ENCODE results near the gene XNDC1N. TPM values are rescaled to one million over a fixed set of nuclear protein-coding genes. Genes with fewer than 3 reads are reported as not detected.

Gene XNDC1N
- total RNA-seq, 1 experiment from 2014 or later = 32.1 TPM

GRCh38 chr11:71940561-71941219 lies 12.3 kb upstream of the XNDC1N start:
- no peaks in the 10 kb centered on the region for H3K9me3 ChIP-seq
- no peaks in the 10 kb centered on the region for H3K27me3 ChIP-seq (replicated peaks; ENCODE audit: control insufficient read depth, insufficient read depth, low read length)
- no peaks in the 10 kb centered on the region for H3K36me3 ChIP-seq (ENCODE audit: control insufficient read depth, insufficient read depth, low read length)
- Mint-ChIP-seq H3K4me1 (ENCODE audit: low read depth, unreplicated experiment) (peaks cover 20% of the 10 kb centered on the region), H3K4me3 (ENCODE audit: unreplicated experiment) (no peak overlapping the region), H3K27me3 (ENCODE audit: insufficient read depth, unreplicated experiment) (no peaks in the 10 kb centered on the region), H3K9me3 (ENCODE audit: unreplicated experiment) (no peaks in the 10 kb centered on the region), H3K36me3 (ENCODE audit: insufficient read depth, unreplicated experiment) (peaks cover 24% of the 10 kb centered on the region), H3K27ac (ENCODE audit: unreplicated experiment) (no peak overlapping the region)
- no peak for DNase-seq
- peaks cover 23% of the 10 kb centered on the region for H3K4me1 ChIP-seq
- no peak for TF ChIP-seq CTCF (IDR thresholded peaks at IDR 0.05; ENCODE audit: insufficient read depth in 1 of 2, low read depth in 1 of 2, low read length in 1 of 2, severe bottlenecking in 1 of 2, unreplicated experiment in 1 of 2)
- ChIA-PET POLR2A (no interaction called here), CTCF (no interaction called here)
- no TSS peak for BruUV-seq (replicated peaks)
- H3K4me3 ChIP-seq (ENCODE audit: low read depth, low read length) = no peak overlapping the region
- intact Hi-C loops (cut with micrococcal nuclease; ENCODE audit: unreplicated experiment) = no loop called here

- no peaks in the 10 kb centered on the region for H3K27me3 Mint-ChIP-seq (ENCODE audit: insufficient read depth, unreplicated experiment)
- no peaks in the 10 kb centered on the region for H3K4me1 ChIP-seq
- intact Hi-C loops (cut with micrococcal nuclease; ENCODE audit: unreplicated experiment) = no loop called here
- H3K27me3 ChIP-seq (replicated peaks; ENCODE audit: control insufficient read depth, insufficient read depth, low read length) = no peaks in the 10 kb centered on the region
- H3K4me3 ChIP-seq (ENCODE audit: low read depth, low read length) = no peak overlapping the region
- DNase-seq = no peak
- H3K4me3 Mint-ChIP-seq (ENCODE audit: unreplicated experiment) = no peak overlapping the region
- ChIA-PET CTCF (no interaction called here), POLR2A (interaction anchor here (0.6 kb wide), 1 partner anchor 9 kb away, joined by 4 read pairs; no protein-coding TSS in a partner anchor)
- H3K36me3 ChIP-seq (ENCODE audit: control insufficient read depth, insufficient read depth, low read length) = no peaks in the 10 kb centered on the region
- H3K36me3 Mint-ChIP-seq (ENCODE audit: insufficient read depth, unreplicated experiment) = peaks cover 9% of the 10 kb centered on the region
- H3K4me1 Mint-ChIP-seq (ENCODE audit: low read depth, unreplicated experiment) = peaks cover 10% of the 10 kb centered on the region
- TF ChIP-seq CTCF (IDR thresholded peaks at IDR 0.05; ENCODE audit: insufficient read depth in 1 of 2, low read depth in 1 of 2, low read length in 1 of 2, severe bottlenecking in 1 of 2, unreplicated experiment in 1 of 2) = no peak
- no peaks in the 10 kb centered on the region for H3K9me3 ChIP-seq
- no TSS peak for BruUV-seq (replicated peaks)
- no peaks in the 10 kb centered on the region for H3K9me3 Mint-ChIP-seq (ENCODE audit: unreplicated experiment)
- H3K27ac Mint-ChIP-seq (ENCODE audit: unreplicated experiment) = no peak overlapping the region
Observed at GRCh38 chr11:71937826-71938225, 9.4 kb upstream of the XNDC1N start.

GRCh38 chr11:71936825-71937224 lies 8.4 kb upstream of the XNDC1N start:
- no peaks in the 10 kb centered on the region for H3K36me3 ChIP-seq (ENCODE audit: control insufficient read depth, insufficient read depth, low read length)
- H3K9me3 ChIP-seq = no peaks in the 10 kb centered on the region
- H3K9me3 Mint-ChIP-seq (ENCODE audit: unreplicated experiment) = no peaks in the 10 kb centered on the region
- peaks cover 9% of the 10 kb centered on the region for H3K36me3 Mint-ChIP-seq (ENCODE audit: insufficient read depth, unreplicated experiment)
- ChIA-PET CTCF (no interaction called here), POLR2A (no interaction called here)
- intact Hi-C loops (cut with micrococcal nuclease; ENCODE audit: unreplicated experiment) = no loop called here
- peaks cover 9% of the 10 kb centered on the region for H3K4me1 Mint-ChIP-seq (ENCODE audit: low read depth, unreplicated experiment)
- no peak overlapping the region for H3K4me3 Mint-ChIP-seq (ENCODE audit: unreplicated experiment)
- no peaks in the 10 kb centered on the region for H3K4me1 ChIP-seq
- no peak for TF ChIP-seq CTCF (IDR thresholded peaks at IDR 0.05; ENCODE audit: insufficient read depth in 1 of 2, low read depth in 1 of 2, low read length in 1 of 2, severe bottlenecking in 1 of 2, unreplicated experiment in 1 of 2)
- no peaks in the 10 kb centered on the region for H3K27me3 ChIP-seq (replicated peaks; ENCODE audit: control insufficient read depth, insufficient read depth, low read length)
- no TSS peak for BruUV-seq (replicated peaks)
- H3K27ac Mint-ChIP-seq (ENCODE audit: unreplicated experiment) = no peak overlapping the region
- H3K4me3 ChIP-seq (ENCODE audit: low read depth, low read length) = no peak overlapping the region
- no peak for DNase-seq
- no peaks in the 10 kb centered on the region for H3K27me3 Mint-ChIP-seq (ENCODE audit: insufficient read depth, unreplicated experiment)
